Lower leg skin (tissue), 4 donors: ENCODE measurements around the gene CUL9. TPM values are rescaled to one million over a fixed set of nuclear protein-coding genes. Genes with fewer than 3 reads are reported as not detected.

Source experiments
- DNase-seq, 2 donors: peaks; one replicate each; pipeline ENCODE4 v3.0.0-alpha.2; 2019; ENCODE audit warnings: low spot score in 2 of 2
- H3K4me3 ChIP-seq: fragments of 200-600 bp; sonication (generic); 2 replicates; pipeline ENCODE4 v1.5.1; 2017; ENCODE audit warnings: mild to moderate bottlenecking, low read depth; ENCODE audit not compliant: poor library complexity, severe bottlenecking
- CTCF ChIP-seq, 3 donors: fragments of 450-650 bp; IDR thresholded peaks; one replicate each; pipeline ENCODE4 v1.5.1; 2016; ENCODE audit warnings: antibody characterized with exemption in 3 of 3, mild to moderate bottlenecking in 3 of 3, moderate library complexity in 2 of 3
- POLR2A ChIP-seq, 2 donors: fragments of 450-650 bp; IDR thresholded peaks; one replicate each; pipeline ENCODE4 v1.6.1; 2016 to 2017; ENCODE audit warnings: antibody characterized with exemption in 2 of 2, mild to moderate bottlenecking in 1 of 2, moderate library complexity in 1 of 2
- WGBS, 2 donors: methylation state at CpG; one replicate each; pipeline ENCODE4 v1.1.5; 2018; 5-methylcytosine and 5-hydroxymethylcytosine counted together
- intact Hi-C: fragments of 100-400 bp; cut with DNase I; formaldehyde crosslinking; loops from one replicate; pipeline ENCODE4 v1.15.0; 2023; ENCODE audit warnings: low total_unique reads
- total RNA-seq, 4 donors: library from RNA; depleted of rRNA; stranded (reverse); fragments of >200 nt; gene quantifications; one replicate each; pipeline ENCODE4 v1.1.0, GENCODE V29; 2016

CUL9 gene
- total RNA-seq, 4 donors from 2014 or later: 38.7 to 64.4 (median 47.4) TPM

GRCh38 chr6:43186706-43187105, 4.7 kb downstream of the CUL9 start:
- intact Hi-C loops: no loop called here
- DNase-seq: no peak

GRCh38 chr6:43187821-43188220, 5.8 kb downstream of the CUL9 start:
- intact Hi-C loops: no loop called here
- no peak overlapping the region for H3K4me3 ChIP-seq
- TF ChIP-seq CTCF (IDR thresholded peaks at IDR 0.05): no peak
- no peak for TF ChIP-seq POLR2A (IDR thresholded peaks at IDR 0.05)
- WGBS, 2 donors: 90 to 91% methylated on average over 7 of the region's 7 CpGs
- no peak for DNase-seq

More at GRCh38 chr6:43186706-43187105, 4.7 kb downstream of the CUL9 start:
- TF ChIP-seq CTCF (IDR thresholded peaks at IDR 0.05): no peak
- TF ChIP-seq POLR2A (IDR thresholded peaks at IDR 0.05): no peak
- 60 to 62% methylated on average over 4 of the region's 4 CpGs for WGBS, 2 donors
- no peak overlapping the region for H3K4me3 ChIP-seq

- no peak overlapping the region for H3K4me3 ChIP-seq
- TF ChIP-seq POLR2A (IDR thresholded peaks at IDR 0.05) (no peak), CTCF (IDR thresholded peaks at IDR 0.05) (no peak)
- no peak for DNase-seq
- 94 to 95% methylated on average over 10 of the region's 10 CpGs for WGBS, 2 donors
- intact Hi-C loops: no loop called here
These were observed 6.4 kb downstream of the CUL9 start for GRCh38 chr6:43188426-43188825.

- 58 to 62% methylated on average over 6 of the region's 6 CpGs for WGBS, 2 donors
- no peak overlapping the region for H3K4me3 ChIP-seq
- intact Hi-C loops: no loop called here
- DNase-seq: no peak
- no peak for TF ChIP-seq POLR2A (IDR thresholded peaks at IDR 0.05)
- no peak for TF ChIP-seq CTCF (IDR thresholded peaks at IDR 0.05)
These were observed 7.8 kb downstream of the CUL9 start for GRCh38 chr6:43189776-43190304.

- 94 to 95% methylated on average over 9 of the region's 9 CpGs for WGBS, 2 donors
- TF ChIP-seq CTCF (IDR thresholded peaks at IDR 0.05): no peak
- TF ChIP-seq POLR2A (IDR thresholded peaks at IDR 0.05): no peak
- DNase-seq: no peak
These were observed 10.9 kb downstream of the CUL9 start for GRCh38 chr6:43192911-43193310.

GRCh38 chr6:43193929-43194328, 11.9 kb downstream of the CUL9 start:
- 87 to 95% methylated on average over 5 of the region's 5 CpGs for whole genome bisulfite sequencing, 2 donors
- intact Hi-C loops: no loop called here
- DNase-seq: no peak
- no peak overlapping the region for H3K4me3 ChIP-seq
- no peak for TF ChIP-seq POLR2A (IDR thresholded peaks at IDR 0.05)
- TF ChIP-seq CTCF (IDR thresholded peaks at IDR 0.05): no peak

More at GRCh38 chr6:43192911-43193310, 10.9 kb downstream of the CUL9 start:
- intact Hi-C loops: no loop called here
- H3K4me3 ChIP-seq: no peak overlapping the region
